Posterior vena cava (tissue), 2 donors: ENCODE data around the gene RETSAT. TPM values are rescaled to one million over a fixed set of nuclear protein-coding genes. Genes with fewer than 3 reads are reported as not detected.

Experiments used
- DNase-seq: peaks from one replicate; pipeline ENCODE4 v3.0.0-alpha.2; 2020; ENCODE audit warnings: low spot score
- intact Hi-C, 2 donors: fragments of 100-400 bp; cut with DNase I; formaldehyde crosslinking; loops; one replicate each; pipeline versions ENCODE4 v1.14.1 to v1.14.2; 2022 to 2023
- long read RNA-seq, 2 donors: library from polyadenylated mRNA; unstranded; transcript quantifications; one replicate each; pipeline ENCODE4 v2.0.0, GENCODE V29; 2020 to 2021
- total RNA-seq, 2 donors: library from RNA; stranded (reverse); fragmentation: NEBNext Ultra II Directional; extraction: Animal tissue kit (Norgen Biotek cat#: 25700); gene quantifications; one replicate each; pipeline ENCODE4 v1.2.1, GENCODE V29; 2021
- donor health status: DM: yes; HTN: yes; CAD: no.
- donor health status: DM: yes; HTN: yes; CAD: no.

Gene RETSAT
- 10 to 100 TPM; 29.2 TPM for total RNA-seq
- long read RNA-seq, donor 1, partial matches to known transcripts = 0 of 2 reads
- long read RNA-seq, donor 1, other reads (novel, unspliced or antisense) = 0 of 2 reads
- long read RNA-seq, donor 2, transcript RETSAT-201 (11 exons, 3,100 nt) = major isoform, 11 of 31 reads
- long read RNA-seq, donor 2, partial matches to known transcripts = 19 of 31 reads
- long read RNA-seq, donor 2, other reads (novel, unspliced or antisense) = 1 of 31 reads

- intact Hi-C loops = no loop called here
- DNase-seq = peak; percentile 98
Observed at GRCh38 chr2:85354286-85355072, at the start of gene RETSAT, which contains the start of gene ELMOD3. Gene RETSAT, minus strand, starts transcription at chr2:85354528. Its CDS starts 21 bp downstream, at chr2:85354507. Gene ELMOD3, plus strand, starts transcription at chr2:85354769. Its CDS starts 2,430 bp downstream, at chr2:85357199.

- DNase-seq = peak; percentile 48
- intact Hi-C loops = no loop called here
Observed at GRCh38 chr2:85401844-85402243, 47.5 kb upstream of the RETSAT start.

- peak; percentile 70 for DNase-seq
- intact Hi-C loops = no loop called here
Observed at GRCh38 chr2:85401464-85401805, 47.1 kb upstream of the RETSAT start.

GRCh38 chr2:85400541-85401463 lies 46.5 kb upstream of the RETSAT start:
- intact Hi-C loops = no loop called here
- DNase-seq = peak; percentile 70

GRCh38 chr2:85400023-85400422 lies 45.7 kb upstream of the RETSAT start:
- intact Hi-C loops = no loop called here
- no peak for DNase-seq

GRCh38 chr2:85399183-85399455 lies 44.8 kb upstream of the RETSAT start:
- intact Hi-C loops = no loop called here
- no peak for DNase-seq

GRCh38 chr2:85398426-85399182 lies 44.3 kb upstream of the RETSAT start:
- DNase-seq = peak; percentile 72
- intact Hi-C loops = no loop called here

- intact Hi-C loops = no loop called here
- peak; percentile 62 for DNase-seq
Observed at GRCh38 chr2:85397925-85398331, 43.6 kb upstream of the RETSAT start.

GRCh38 chr2:85396531-85397470 lies 42.5 kb upstream of the RETSAT start:
- intact Hi-C loops = no loop called here
- peak; percentile 58 for DNase-seq

GRCh38 chr2:85395912-85396475 lies 41.7 kb upstream of the RETSAT start:
- DNase-seq = peak; percentile 35
- intact Hi-C loops = no loop called here

GRCh38 chr2:85394976-85395375 lies 40.6 kb upstream of the RETSAT start:
- intact Hi-C loops = no loop called here
- DNase-seq = peak; percentile 50

- peak; percentile 78 for DNase-seq
- intact Hi-C loops = no loop called here
Observed at GRCh38 chr2:85394261-85394681, 39.9 kb upstream of the RETSAT start.

- intact Hi-C loops = no loop called here
- DNase-seq = peak; percentile 77
Observed at GRCh38 chr2:85393836-85394235, 39.5 kb upstream of the RETSAT start.

GRCh38 chr2:85390941-85391669 lies 36.8 kb upstream of the RETSAT start:
- DNase-seq = peak; percentile 88
- intact Hi-C loops = no loop called here

GRCh38 chr2:85388878-85389538 lies 34.7 kb upstream of the RETSAT start:
- intact Hi-C loops = no loop called here
- no peak for DNase-seq

- DNase-seq = peak; percentile 1
- intact Hi-C loops = no loop called here
Observed at GRCh38 chr2:85387754-85388153, 33.4 kb upstream of the RETSAT start.

GRCh38 chr2:85385746-85386145 lies 31.4 kb upstream of the RETSAT start:
- intact Hi-C loops = no loop called here
- DNase-seq = no peak
